Breast epithelium (tissue), 3 donors: ENCODE data around the gene PLCH1.

Source experiments
- POLR2A ChIP-seq: fragments of 450-650 bp; IDR thresholded peaks from one replicate; pipeline ENCODE4 v1.6.1; 2016; ENCODE audit warnings: antibody characterized with exemption, mild to moderate bottlenecking, moderate library complexity
- POLR2AphosphoS5 ChIP-seq, 3 donors: sonication (generic); formaldehyde crosslinking; IDR thresholded peaks; one replicate each; pipeline ENCODE4 v1.6.1; 2017; ENCODE audit warnings: antibody characterized with exemption in 3 of 3
- TF ChIP-seq, protein P1 (sequence below), 3 donors: fragments of 450-650 bp; IDR thresholded peaks; one replicate each; pipeline ENCODE4 v1.5.1; 2016 to 2017; ENCODE audit warnings: antibody characterized with exemption in 3 of 3, mild to moderate bottlenecking in 3 of 3, moderate library complexity in 3 of 3

DNA sequence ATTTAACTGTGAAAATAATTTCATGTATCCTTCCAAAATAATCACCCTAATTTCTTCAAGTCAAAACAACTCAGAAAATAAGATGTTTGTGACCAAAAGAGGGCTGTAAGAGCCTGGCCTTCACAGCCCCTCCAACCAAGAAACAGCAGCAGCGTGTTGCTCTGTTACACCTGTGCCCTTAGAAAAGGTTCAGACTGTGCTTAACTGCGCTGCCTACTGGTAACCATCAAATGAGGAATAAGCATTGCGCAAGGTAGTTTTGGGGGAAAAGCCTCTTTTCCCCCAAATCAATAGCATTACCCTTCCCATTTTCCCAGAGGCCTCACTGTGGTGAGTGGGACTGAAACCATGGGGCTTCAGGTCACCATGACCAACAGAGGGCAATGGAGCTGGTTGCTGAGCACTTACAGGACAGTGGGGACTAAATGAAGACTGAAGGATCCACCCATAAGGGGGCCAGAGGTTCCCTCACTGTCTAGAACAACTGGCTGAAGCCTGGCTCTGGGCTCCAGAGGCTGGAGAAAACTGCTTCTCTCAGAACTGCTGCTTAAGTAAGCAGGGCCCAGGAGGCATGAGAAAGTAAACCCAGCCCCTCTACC, 110.7 kb downstream of the PLCH1 start:
- TF ChIP-seq, protein P1, sequence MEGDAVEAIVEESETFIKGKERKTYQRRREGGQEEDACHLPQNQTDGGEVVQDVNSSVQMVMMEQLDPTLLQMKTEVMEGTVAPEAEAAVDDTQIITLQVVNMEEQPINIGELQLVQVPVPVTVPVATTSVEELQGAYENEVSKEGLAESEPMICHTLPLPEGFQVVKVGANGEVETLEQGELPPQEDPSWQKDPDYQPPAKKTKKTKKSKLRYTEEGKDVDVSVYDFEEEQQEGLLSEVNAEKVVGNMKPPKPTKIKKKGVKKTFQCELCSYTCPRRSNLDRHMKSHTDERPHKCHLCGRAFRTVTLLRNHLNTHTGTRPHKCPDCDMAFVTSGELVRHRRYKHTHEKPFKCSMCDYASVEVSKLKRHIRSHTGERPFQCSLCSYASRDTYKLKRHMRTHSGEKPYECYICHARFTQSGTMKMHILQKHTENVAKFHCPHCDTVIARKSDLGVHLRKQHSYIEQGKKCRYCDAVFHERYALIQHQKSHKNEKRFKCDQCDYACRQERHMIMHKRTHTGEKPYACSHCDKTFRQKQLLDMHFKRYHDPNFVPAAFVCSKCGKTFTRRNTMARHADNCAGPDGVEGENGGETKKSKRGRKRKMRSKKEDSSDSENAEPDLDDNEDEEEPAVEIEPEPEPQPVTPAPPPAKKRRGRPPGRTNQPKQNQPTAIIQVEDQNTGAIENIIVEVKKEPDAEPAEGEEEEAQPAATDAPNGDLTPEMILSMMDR (IDR thresholded peaks at IDR 0.05): no peak
- TF ChIP-seq POLR2AphosphoS5 (IDR thresholded peaks at IDR 0.05) (no peak), POLR2A (no peak)
